GM06990 (cell line): Measurements from ENCODE around the gene UBR4.

Source experiments
- DNase-seq: peaks from one replicate; pipeline ENCODE4 v3.0.0-alpha.2; 2011; ENCODE audit not compliant: insufficient read length; ENCODE audit errors: extremely low read depth
- H3K27me3 ChIP-seq: replicated peaks from 2 replicates; pipeline ENCODE4 v1.6.0; 2011; ENCODE audit warnings: low read length; ENCODE audit not compliant: control insufficient read depth, insufficient read depth
- H3K36me3 ChIP-seq: 2 replicates; pipeline ENCODE4 v1.5.1; 2011; ENCODE audit warnings: low read length; ENCODE audit not compliant: control insufficient read depth, insufficient read depth
- H3K4me3 ChIP-seq: replicated peaks from 2 replicates; pipeline ENCODE4 v1.5.1; 2011; ENCODE audit warnings: low read depth, mild to moderate bottlenecking, control low read depth, low read length
- TF ChIP-seq, protein P1 (sequence below): IDR thresholded peaks from 2 replicates; pipeline ENCODE4 v1.5.1; 2011; ENCODE audit warnings: low read length, control low read depth, mild to moderate bottlenecking, inconsistent platforms; ENCODE audit not compliant: insufficient read depth, poor library complexity, severe bottlenecking

Gene UBR4

DNA sequence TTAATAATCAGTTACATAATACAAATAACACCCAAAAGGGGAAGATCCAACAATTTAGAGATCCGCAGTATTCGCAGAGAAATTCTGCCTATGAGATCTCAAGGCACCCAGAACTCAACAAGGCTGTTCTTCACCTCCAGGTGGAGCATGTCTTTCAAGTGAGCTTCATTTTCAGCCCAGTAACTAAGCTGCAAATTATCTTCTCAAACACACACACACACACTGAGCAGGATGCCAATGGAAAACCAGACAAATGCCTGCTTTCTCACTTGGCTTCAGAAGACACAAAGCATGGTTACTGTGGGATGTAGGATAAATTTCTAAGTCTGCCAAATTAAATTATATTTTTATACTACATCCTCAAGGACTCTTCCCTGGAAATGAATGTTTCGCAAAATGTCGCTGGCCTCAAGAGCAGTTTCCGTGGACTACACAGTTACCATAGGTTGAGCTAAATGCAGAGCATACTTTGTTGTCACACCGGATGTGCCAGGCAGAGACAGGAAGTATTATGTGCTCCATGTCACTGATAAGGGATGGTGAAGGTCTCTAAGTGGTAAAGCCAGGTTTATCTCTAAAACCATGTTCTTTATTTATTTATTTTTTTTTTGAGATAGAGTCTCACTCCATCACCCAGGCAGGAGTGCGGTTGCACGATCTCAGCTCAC is 30.3 kb downstream of the UBR4 start:
- Histone ChIP-seq H3K27me3 (no peaks in the 10 kb centered on the region), H3K4me3 (no peak overlapping the region), H3K36me3 (peaks cover 20% of the 10 kb centered on the region)
- TF ChIP-seq, protein P1, sequence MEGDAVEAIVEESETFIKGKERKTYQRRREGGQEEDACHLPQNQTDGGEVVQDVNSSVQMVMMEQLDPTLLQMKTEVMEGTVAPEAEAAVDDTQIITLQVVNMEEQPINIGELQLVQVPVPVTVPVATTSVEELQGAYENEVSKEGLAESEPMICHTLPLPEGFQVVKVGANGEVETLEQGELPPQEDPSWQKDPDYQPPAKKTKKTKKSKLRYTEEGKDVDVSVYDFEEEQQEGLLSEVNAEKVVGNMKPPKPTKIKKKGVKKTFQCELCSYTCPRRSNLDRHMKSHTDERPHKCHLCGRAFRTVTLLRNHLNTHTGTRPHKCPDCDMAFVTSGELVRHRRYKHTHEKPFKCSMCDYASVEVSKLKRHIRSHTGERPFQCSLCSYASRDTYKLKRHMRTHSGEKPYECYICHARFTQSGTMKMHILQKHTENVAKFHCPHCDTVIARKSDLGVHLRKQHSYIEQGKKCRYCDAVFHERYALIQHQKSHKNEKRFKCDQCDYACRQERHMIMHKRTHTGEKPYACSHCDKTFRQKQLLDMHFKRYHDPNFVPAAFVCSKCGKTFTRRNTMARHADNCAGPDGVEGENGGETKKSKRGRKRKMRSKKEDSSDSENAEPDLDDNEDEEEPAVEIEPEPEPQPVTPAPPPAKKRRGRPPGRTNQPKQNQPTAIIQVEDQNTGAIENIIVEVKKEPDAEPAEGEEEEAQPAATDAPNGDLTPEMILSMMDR = no peak
- DNase-seq = no peak

DNA sequence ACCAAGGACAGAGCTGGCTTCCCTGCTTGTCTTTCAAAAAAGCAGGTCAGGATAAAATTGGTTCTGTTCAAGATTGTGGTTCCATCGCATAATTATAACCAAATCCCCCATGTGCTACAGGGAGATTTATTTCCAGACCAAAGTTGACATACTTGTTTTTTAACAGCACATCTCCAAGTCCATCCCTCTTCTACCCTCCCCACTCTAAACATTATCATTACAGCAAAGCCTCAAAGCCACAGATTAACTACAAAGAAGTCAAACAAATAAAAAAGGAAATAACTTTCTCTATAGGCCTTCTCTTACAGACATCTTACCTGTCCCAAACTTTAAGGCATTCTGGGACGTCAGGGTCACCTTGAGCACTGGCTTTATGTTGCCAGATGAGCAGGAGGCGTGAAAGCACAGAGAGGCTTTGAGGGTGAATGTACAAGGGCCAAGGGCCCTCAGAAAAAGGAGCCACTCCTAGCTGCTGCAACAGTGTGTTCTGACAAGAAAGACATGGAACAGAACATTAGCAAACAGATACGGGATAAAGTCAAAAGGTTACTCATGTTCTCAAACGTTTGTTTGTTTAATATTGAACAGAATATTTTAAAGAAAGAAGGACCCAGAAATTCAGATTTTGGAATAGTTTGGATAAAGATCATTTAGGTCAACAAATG is 31.2 kb downstream of the UBR4 start:
- Histone ChIP-seq H3K4me3 (no peak overlapping the region), H3K27me3 (no peaks in the 10 kb centered on the region), H3K36me3 (peaks cover 20% of the 10 kb centered on the region)
- no peak for DNase-seq
- TF ChIP-seq, protein P1 = no peak

DNA sequence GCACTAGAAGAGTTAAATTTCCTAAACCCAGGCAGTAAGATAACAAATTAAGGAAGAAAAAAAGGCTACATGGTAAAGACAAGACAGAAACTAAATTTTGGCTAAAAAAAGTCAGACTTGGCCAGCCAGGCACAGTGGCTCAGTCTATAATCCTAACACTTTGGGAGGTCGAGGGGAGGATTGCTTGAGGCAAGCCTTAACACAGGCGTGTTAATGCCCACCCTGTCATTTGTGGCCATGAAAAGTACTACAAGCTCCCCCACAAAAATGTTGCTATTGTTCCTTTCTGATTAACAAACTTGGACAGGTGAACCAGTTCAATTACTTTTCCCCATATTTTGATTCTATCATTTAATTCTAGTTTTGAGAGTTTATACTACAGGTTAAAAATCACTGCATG is 32.3 kb downstream of the UBR4 start:
- peaks cover 20% of the 10 kb centered on the region for H3K36me3 ChIP-seq
- TF ChIP-seq, protein P1 = no peak
- no peak for DNase-seq
- H3K4me3 ChIP-seq = no peak overlapping the region
- no peaks in the 10 kb centered on the region for H3K27me3 ChIP-seq

DNA sequence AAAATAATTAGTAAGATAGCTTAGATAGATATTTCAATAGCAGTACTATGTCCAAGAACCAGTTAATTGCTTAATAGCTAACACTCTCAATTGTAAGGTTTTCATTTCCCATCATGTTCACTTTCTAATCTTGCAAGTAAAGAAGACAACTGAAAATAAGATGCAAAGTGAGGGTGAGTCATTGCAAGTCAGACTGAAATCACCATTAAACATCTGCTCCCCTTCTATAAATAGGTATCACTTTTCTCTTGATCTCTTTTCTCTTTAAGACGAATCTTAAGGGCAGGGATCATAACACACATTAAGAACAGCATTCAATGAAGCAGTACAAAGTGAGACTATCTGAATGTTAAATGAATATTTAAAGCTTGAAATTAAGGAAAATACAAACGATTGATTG is 40.4 kb downstream of the UBR4 start:
- H3K36me3 ChIP-seq = peaks cover 28% of the 10 kb centered on the region
- peak; percentile 64 for DNase-seq

DNA sequence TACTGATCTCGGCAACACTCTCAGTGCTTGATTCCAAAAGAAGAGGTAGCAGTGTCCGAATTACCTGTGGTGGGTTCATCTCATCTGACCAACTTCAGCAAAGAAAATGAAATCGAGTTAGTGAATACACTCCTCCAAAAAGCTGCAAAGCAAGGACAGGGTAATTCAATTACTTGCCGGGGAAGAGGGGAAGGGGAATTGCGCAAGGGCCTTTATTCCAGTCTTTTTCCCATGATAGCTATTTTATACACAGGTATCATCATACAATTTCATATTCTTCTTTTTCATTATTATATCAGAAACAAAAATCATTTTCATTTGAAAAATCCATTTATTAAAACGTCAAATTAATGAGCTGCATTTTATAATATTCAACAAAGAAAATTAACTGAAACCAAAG is 42.9 kb downstream of the UBR4 start:
- Histone ChIP-seq H3K27me3 (no peaks in the 10 kb centered on the region), H3K36me3 (peaks cover 32% of the 10 kb centered on the region), H3K4me3 (no peak overlapping the region)
- DNase-seq = no peak
- TF ChIP-seq, protein P1 = no peak

More for the DNA sequence above, 40.4 kb downstream of the UBR4 start:
- H3K4me3 ChIP-seq = no peak overlapping the region
- TF ChIP-seq, protein P1 = no peak
- no peaks in the 10 kb centered on the region for H3K27me3 ChIP-seq
